ENCODE data around the gene CORO7. TPM values are rescaled to one million over a fixed set of nuclear protein-coding genes. Genes with fewer than 3 reads are reported as not detected.

Gene CORO7
- polyA plus RNA-seq, 1 of the 3 experiments (the other 2 are of a cell fraction) = 25.8 TPM

DNA sequence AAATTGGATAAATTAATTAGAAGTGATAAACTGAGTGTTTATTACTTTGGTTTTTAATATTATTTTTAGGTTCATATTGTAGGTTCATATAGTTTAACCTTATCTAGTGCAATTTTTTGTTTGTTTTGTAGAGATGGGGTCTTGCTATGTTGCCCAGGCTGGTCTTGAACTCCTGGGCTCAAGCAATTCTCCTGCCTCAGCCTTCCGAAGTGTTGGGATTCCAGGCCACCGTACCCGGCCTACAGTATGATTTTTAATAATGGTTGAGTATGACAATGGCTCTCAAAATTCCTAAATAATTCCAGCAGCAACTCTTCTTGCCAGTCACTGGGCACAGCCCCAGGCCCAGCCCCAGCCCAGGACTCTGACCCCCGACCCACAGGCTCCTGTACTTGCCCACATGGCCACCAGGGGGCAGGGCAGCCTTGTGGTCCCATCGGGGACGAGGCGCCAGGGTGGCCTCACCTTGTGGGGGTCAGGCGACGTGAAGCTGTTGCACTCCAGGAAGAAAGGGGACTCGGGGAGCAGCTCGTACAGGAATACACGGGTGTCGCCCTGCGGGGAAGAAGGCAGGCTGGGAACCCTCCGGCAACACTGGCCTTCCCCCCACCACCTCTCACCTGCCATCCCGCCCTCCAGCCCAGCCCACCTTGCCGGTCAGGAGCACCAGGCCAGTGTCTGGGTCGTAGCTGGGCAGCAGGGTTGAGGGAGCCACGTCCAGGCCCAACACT lies 57.4 kb downstream of the CORO7 start:
- peak overlapping the region in 1 of 2 experiments; percentile 29; a peak in 1 of 4 replicates for H3K4me3 ChIP-seq (ENCODE audit: low read depth in 2 of 2, low read length in 1 of 2)
- CTCF ChIA-PET = interaction anchor here (0.6 to 5.6 kb wide), 29 partner anchors 9 to 117 kb away, joined by 3 to 299 read pairs (median 6); partner anchors contain the start of genes CORO7 and HMOX2
- TF ChIP-seq SMC3 (IDR thresholded peaks at IDR 0.05; ENCODE audit: low read depth, low read length) (peak; percentile 97), RAD21 (IDR thresholded peaks at IDR 0.05; ENCODE audit: low read length) (peak; percentile 90), JUND (IDR thresholded peaks at IDR 0.05) (no peak)
- TF ChIP-seq, protein P1, sequence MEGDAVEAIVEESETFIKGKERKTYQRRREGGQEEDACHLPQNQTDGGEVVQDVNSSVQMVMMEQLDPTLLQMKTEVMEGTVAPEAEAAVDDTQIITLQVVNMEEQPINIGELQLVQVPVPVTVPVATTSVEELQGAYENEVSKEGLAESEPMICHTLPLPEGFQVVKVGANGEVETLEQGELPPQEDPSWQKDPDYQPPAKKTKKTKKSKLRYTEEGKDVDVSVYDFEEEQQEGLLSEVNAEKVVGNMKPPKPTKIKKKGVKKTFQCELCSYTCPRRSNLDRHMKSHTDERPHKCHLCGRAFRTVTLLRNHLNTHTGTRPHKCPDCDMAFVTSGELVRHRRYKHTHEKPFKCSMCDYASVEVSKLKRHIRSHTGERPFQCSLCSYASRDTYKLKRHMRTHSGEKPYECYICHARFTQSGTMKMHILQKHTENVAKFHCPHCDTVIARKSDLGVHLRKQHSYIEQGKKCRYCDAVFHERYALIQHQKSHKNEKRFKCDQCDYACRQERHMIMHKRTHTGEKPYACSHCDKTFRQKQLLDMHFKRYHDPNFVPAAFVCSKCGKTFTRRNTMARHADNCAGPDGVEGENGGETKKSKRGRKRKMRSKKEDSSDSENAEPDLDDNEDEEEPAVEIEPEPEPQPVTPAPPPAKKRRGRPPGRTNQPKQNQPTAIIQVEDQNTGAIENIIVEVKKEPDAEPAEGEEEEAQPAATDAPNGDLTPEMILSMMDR (IDR thresholded peaks at IDR 0.05) = peak; percentile 96
- no peaks in the 10 kb centered on the region for H3K79me2 ChIP-seq (ENCODE audit: insufficient read depth)
- peaks cover 0 to 10% of the 10 kb centered on the region in 2 experiments; a peak in 1 of 4 replicates for H3K4me1 ChIP-seq (ENCODE audit: control insufficient read depth in 1 of 2, insufficient read depth in 2 of 2, low read depth in 1 of 2, low read length in 1 of 2)
- no peak overlapping the region for H3K4me2 ChIP-seq
- DNase-seq = peak; percentile 93
- H2AFZ ChIP-seq (ENCODE audit: low read depth) = no peak overlapping the region
- no peaks in the 10 kb centered on the region for H3K9me2 ChIP-seq
- no peak overlapping the region for H3K27ac ChIP-seq (ENCODE audit: low read depth in 2 of 2, low read length in 1 of 2)
- peaks cover 0 to 2% of the 10 kb centered on the region in 2 experiments for H3K36me3 ChIP-seq (replicated peaks in 1 of 2; ENCODE audit: control insufficient read depth in 1 of 2, insufficient read depth in 2 of 2, low read length in 1 of 2)
- H3K27me3 ChIP-seq (ENCODE audit: insufficient read depth) = no peaks in the 10 kb centered on the region
- peaks cover 6% of the 10 kb centered on the region for H3F3A ChIP-seq (replicated peaks; ENCODE audit: insufficient read depth)
- no peak overlapping the region for H3K9ac ChIP-seq
- 48% methylated on average over 4 of the region's 19 CpGs for WGBS (ENCODE audit: low lambda C conversion rate)
- POLR2A ChIA-PET = interaction anchor here (0.6 to 1.4 kb wide), 3 partner anchors 34 to 44 kb away, joined by 3 to 4 read pairs (median 4); no protein-coding TSS in a partner anchor
- no peaks in the 10 kb centered on the region for H3K9me3 ChIP-seq
- H4K20me1 ChIP-seq (ENCODE audit: insufficient read depth) = no peaks in the 10 kb centered on the region

DNA sequence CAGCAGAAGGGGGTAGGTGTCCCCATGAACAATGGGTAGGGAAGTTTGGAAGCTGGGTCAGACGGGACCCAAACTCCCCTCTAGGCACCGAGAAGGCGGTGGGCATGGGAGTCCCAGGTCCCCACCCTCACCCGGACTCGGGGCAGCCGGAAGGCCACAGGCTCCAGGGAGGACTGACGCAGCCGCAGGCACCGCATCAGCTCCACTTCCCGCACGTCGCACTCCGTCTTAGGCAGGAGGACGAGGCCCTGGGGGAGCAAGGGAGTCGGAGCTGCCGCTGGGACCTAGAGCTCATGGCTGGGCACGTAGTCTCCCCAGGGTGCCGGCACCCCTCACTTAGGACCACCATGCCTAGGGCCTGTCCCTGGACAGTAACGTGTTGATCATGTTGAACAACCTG lies 58.2 kb downstream of the CORO7 start:
- Histone ChIP-seq H3K27ac (ENCODE audit: low read depth in 2 of 2, low read length in 1 of 2) (no peak overlapping the region), H3K4me1 (ENCODE audit: control insufficient read depth in 1 of 2, insufficient read depth in 2 of 2, low read depth in 1 of 2, low read length in 1 of 2) (peaks cover 0 to 10% of the 10 kb centered on the region in 2 experiments; a peak in 1 of 4 replicates), H3K36me3 (replicated peaks in 1 of 2; ENCODE audit: control insufficient read depth in 1 of 2, insufficient read depth in 2 of 2, low read length in 1 of 2) (peaks cover 0 to 2% of the 10 kb centered on the region in 2 experiments), H3K4me2 (no peak overlapping the region), H3K9me3 (no peaks in the 10 kb centered on the region), H3K79me2 (ENCODE audit: insufficient read depth) (no peaks in the 10 kb centered on the region), H3F3A (replicated peaks; ENCODE audit: insufficient read depth) (peaks cover 6% of the 10 kb centered on the region), H3K4me3 (ENCODE audit: low read depth in 2 of 2, low read length in 1 of 2) (no peak overlapping the region), H3K9ac (no peak overlapping the region), H3K27me3 (ENCODE audit: insufficient read depth) (no peaks in the 10 kb centered on the region), H4K20me1 (ENCODE audit: insufficient read depth) (no peaks in the 10 kb centered on the region), H3K9me2 (no peaks in the 10 kb centered on the region), H2AFZ (ENCODE audit: low read depth) (no peak overlapping the region)
- CTCF ChIA-PET = interaction anchor here (0.8 to 5.6 kb wide), 8 partner anchors 11 to 57 kb away, joined by 4 to 299 read pairs (median 16); partner anchors contain the start of gene CORO7
- WGBS (ENCODE audit: low lambda C conversion rate) = 94% methylated on average over 13 of the region's 19 CpGs
- DNase-seq = no peak
- no peak for TF ChIP-seq MEF2A (IDR thresholded peaks at IDR 0.05; ENCODE audit: borderline replicate concordance, low read depth)
- TF ChIP-seq, protein P2, sequence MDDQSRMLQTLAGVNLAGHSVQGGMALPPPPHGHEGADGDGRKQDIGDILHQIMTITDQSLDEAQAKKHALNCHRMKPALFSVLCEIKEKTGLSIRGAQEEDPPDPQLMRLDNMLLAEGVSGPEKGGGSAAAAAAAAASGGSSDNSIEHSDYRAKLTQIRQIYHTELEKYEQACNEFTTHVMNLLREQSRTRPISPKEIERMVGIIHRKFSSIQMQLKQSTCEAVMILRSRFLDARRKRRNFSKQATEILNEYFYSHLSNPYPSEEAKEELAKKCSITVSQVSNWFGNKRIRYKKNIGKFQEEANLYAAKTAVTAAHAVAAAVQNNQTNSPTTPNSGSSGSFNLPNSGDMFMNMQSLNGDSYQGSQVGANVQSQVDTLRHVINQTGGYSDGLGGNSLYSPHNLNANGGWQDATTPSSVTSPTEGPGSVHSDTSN (IDR thresholded peaks at IDR 0.05) = no peak
- no peak for TF ChIP-seq TCF12 (IDR thresholded peaks at IDR 0.05)
- TF ChIP-seq GATA2 (CRISPR knock-in tag; IDR thresholded peaks at IDR 0.05) = no peak
- no peak for TF ChIP-seq EP300 (IDR thresholded peaks at IDR 0.05; ENCODE audit: borderline replicate concordance in 1 of 2, low read depth in 1 of 2, low read length in 1 of 2)
- TF ChIP-seq FOXM1 (IDR thresholded peaks at IDR 0.05; ENCODE audit: low read depth) = no peak
- TF ChIP-seq RCOR1 (IDR thresholded peaks at IDR 0.05; ENCODE audit: low read length) = no peak
- no peak for TF ChIP-seq NFIC (IDR thresholded peaks at IDR 0.05; ENCODE audit: borderline replicate concordance)
- TF ChIP-seq MXI1 (IDR thresholded peaks at IDR 0.05; ENCODE audit: low read depth, low read length) = no peak
- no peak for TF ChIP-seq NRF1 (IDR thresholded peaks at IDR 0.05; ENCODE audit: low read depth, low read length)
- TF ChIP-seq, protein P1 (IDR thresholded peaks at IDR 0.05) = no peak
- no peak for TF ChIP-seq TAF1 (IDR thresholded peaks at IDR 0.05; ENCODE audit: borderline replicate concordance, low read depth, low read length)
- no peak for TF ChIP-seq GABPA (IDR thresholded peaks at IDR 0.05; ENCODE audit: low read depth)
- TF ChIP-seq, protein P3, sequence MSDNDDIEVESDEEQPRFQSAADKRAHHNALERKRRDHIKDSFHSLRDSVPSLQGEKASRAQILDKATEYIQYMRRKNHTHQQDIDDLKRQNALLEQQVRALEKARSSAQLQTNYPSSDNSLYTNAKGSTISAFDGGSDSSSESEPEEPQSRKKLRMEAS (IDR thresholded peaks at IDR 0.05; ENCODE audit: low read depth) = no peak
- no peak for TF ChIP-seq TEAD4 (IDR thresholded peaks at IDR 0.05; ENCODE audit: borderline replicate concordance, insufficient read depth)
- no peak for TF ChIP-seq CHD2 (IDR thresholded peaks at IDR 0.05; ENCODE audit: low read length, partially characterized antibody)
- POLR2A ChIA-PET = interaction anchor here (1.4 kb wide), 1 partner anchor 45 kb away, joined by 3 read pairs; no protein-coding TSS in a partner anchor

Measured in SK-N-SH (cell line).